Calu3 (cell line): ENCODE data around the gene NTM. TPM values are rescaled to one million over a fixed set of nuclear protein-coding genes. Genes with fewer than 3 reads are reported as not detected.

ENCODE experiments used
- BruUV-seq: library from RNA; stranded (reverse); fragments of 400-500 nt; replicated peaks from 2 replicates; lab custom pipeline; 2021; lab: Mats Ljungman, UMichigan
- CTCF ChIA-PET: fragments of 300-600 bp; sonication (Branson Sonifier 250); formaldehyde crosslinking; loops from one replicate; lab custom pipeline; 2022; ENCODE audit warnings: antibody characterized with exemption; lab: Charles Lee
- DNase-seq: peaks from one replicate; pipeline ENCODE4 v3.0.0; 2022
- H3K27ac Mint-ChIP-seq: one replicate; pipeline ENCODE4 v1.8.0; 2022; ENCODE audit warnings: mixed read lengths; ENCODE audit not compliant: unreplicated experiment
- H3K27me3 Mint-ChIP-seq: one replicate; pipeline ENCODE4 v1.8.0; 2022; ENCODE audit warnings: mixed read lengths; ENCODE audit not compliant: unreplicated experiment
- H3K36me3 Mint-ChIP-seq: one replicate; pipeline ENCODE4 v1.8.0; 2022; ENCODE audit warnings: mild to moderate bottlenecking, moderate library complexity, mixed read lengths; ENCODE audit not compliant: insufficient read depth, unreplicated experiment
- H3K4me1 Mint-ChIP-seq: one replicate; pipeline ENCODE4 v1.8.0; 2022; ENCODE audit warnings: mild to moderate bottlenecking, low read depth, mixed read lengths; ENCODE audit not compliant: unreplicated experiment
- H3K4me3 Mint-ChIP-seq: one replicate; pipeline ENCODE4 v1.8.0; 2022; ENCODE audit warnings: mild to moderate bottlenecking, low read depth, moderate library complexity, mixed read lengths; ENCODE audit not compliant: unreplicated experiment
- H3K9me3 Mint-ChIP-seq: one replicate; pipeline ENCODE4 v1.8.0; 2022; ENCODE audit warnings: low read depth, mixed read lengths; ENCODE audit not compliant: unreplicated experiment
- CTCF ChIP-seq: fragments of 200-600 bp; IDR thresholded peaks from one replicate; pipeline ENCODE4 v1.8.0; 2022; ENCODE audit warnings: antibody characterized with exemption; ENCODE audit not compliant: unreplicated experiment
- intact Hi-C: fragments of 100-400 bp; cut with micrococcal nuclease; formaldehyde crosslinking; loops from one replicate; pipeline ENCODE4 v1.10.0; 2022; ENCODE audit not compliant: unreplicated experiment
- total RNA-seq: library from RNA; stranded (reverse); gene quantifications from 2 replicates; pipeline ENCODE4 v1.2.3, GENCODE V29; 2022

The NTM gene
- total RNA-seq, 1 experiment from 2014 or later: not detected

GRCh38 chr11:132052904-132053303, 682.5 kb downstream of the NTM start:
- Mint-ChIP-seq H3K27me3 (no peaks in the 10 kb centered on the region), H3K4me1 (no peaks in the 10 kb centered on the region), H3K9me3 (peaks cover 2% of the 10 kb centered on the region), H3K4me3 (no peak overlapping the region), H3K27ac (no peak overlapping the region), H3K36me3 (no peaks in the 10 kb centered on the region)
- CTCF ChIA-PET: no interaction called here
- intact Hi-C loops: no loop called here
- TF ChIP-seq CTCF: no peak
- DNase-seq: no peak
- BruUV-seq: no TSS peak

GRCh38 chr11:132054822-132055221, 684.4 kb downstream of the NTM start:
- no TSS peak for BruUV-seq
- Mint-ChIP-seq H3K27me3 (no peaks in the 10 kb centered on the region), H3K36me3 (no peaks in the 10 kb centered on the region), H3K27ac (no peak overlapping the region), H3K4me1 (no peaks in the 10 kb centered on the region), H3K4me3 (no peak overlapping the region), H3K9me3 (peaks cover 2% of the 10 kb centered on the region)
- CTCF ChIA-PET: no interaction called here
- intact Hi-C loops: no loop called here
- no peak for TF ChIP-seq CTCF
- DNase-seq: no peak

- intact Hi-C loops: no loop called here
Measured at GRCh38 chr11:132055296-132055695, 684.9 kb downstream of the NTM start.

GRCh38 chr11:132056689-132057088, 686.3 kb downstream of the NTM start:
- BruUV-seq: no TSS peak
- DNase-seq: no peak
- Mint-ChIP-seq H3K4me1 (no peaks in the 10 kb centered on the region), H3K27me3 (no peaks in the 10 kb centered on the region), H3K4me3 (no peak overlapping the region), H3K9me3 (peaks cover 2% of the 10 kb centered on the region), H3K27ac (no peak overlapping the region), H3K36me3 (no peaks in the 10 kb centered on the region)
- no peak for TF ChIP-seq CTCF
- CTCF ChIA-PET: no interaction called here
- intact Hi-C loops: no loop called here

More at GRCh38 chr11:132055296-132055695, 684.9 kb downstream of the NTM start:
- Mint-ChIP-seq H3K36me3 (no peaks in the 10 kb centered on the region), H3K27ac (no peak overlapping the region), H3K4me3 (no peak overlapping the region), H3K4me1 (no peaks in the 10 kb centered on the region), H3K9me3 (peaks cover 2% of the 10 kb centered on the region), H3K27me3 (no peaks in the 10 kb centered on the region)
- CTCF ChIA-PET: no interaction called here
- no peak for DNase-seq
- TF ChIP-seq CTCF: no peak
- no TSS peak for BruUV-seq
